Neural cell (in vitro differentiated cells): ENCODE measurements around the gene FFAR2. TPM values are rescaled to one million over a fixed set of nuclear protein-coding genes. Genes with fewer than 3 reads are reported as not detected.

Experiments used
- H2AFZ ChIP-seq: fragments of 200-600, 300-800 bp; sonication (generic), shearing (Covaris generic); 2 replicates; pipeline ENCODE4 v1.6.0; 2014; ENCODE audit warnings: low read depth, mild to moderate bottlenecking, antibody characterized with exemption, low read length, moderate library complexity
- H3F3A ChIP-seq: fragments of 200-600 bp; shearing (Covaris generic); 2 replicates; pipeline ENCODE4 v1.6.1; 2016; ENCODE audit warnings: mild to moderate bottlenecking, moderate library complexity, mixed read lengths, antibody characterized with exemption, low read length; ENCODE audit not compliant: insufficient read depth, poor library complexity, severe bottlenecking
- H3K27ac ChIP-seq: fragments of 200-600, 300-800 bp; sonication (generic), shearing (Covaris generic); 2 replicates; pipeline ENCODE4 v1.5.1; 2014; ENCODE audit warnings: mild to moderate bottlenecking, low read length, moderate library complexity
- H3K27me3 ChIP-seq: fragments of 300-800, 200-600 bp; sonication (generic), shearing (Covaris generic); 2 replicates; pipeline ENCODE4 v1.6.0; 2014; ENCODE audit warnings: mild to moderate bottlenecking, low read depth, low read length, moderate library complexity; ENCODE audit not compliant: insufficient read depth
- H3K36me3 ChIP-seq: fragments of 300-800, 200-600 bp; sonication (generic), shearing (Covaris generic); 2 replicates; pipeline ENCODE4 v1.5.1; 2014; ENCODE audit warnings: mild to moderate bottlenecking, antibody characterized with exemption, low read length, moderate library complexity; ENCODE audit not compliant: insufficient read depth
- H3K4me2 ChIP-seq: fragments of 300-800, 200-600 bp; sonication (generic), shearing (Covaris generic); 2 replicates; pipeline ENCODE4 v1.6.0; 2014; ENCODE audit warnings: mild to moderate bottlenecking, low read length
- H3K4me3 ChIP-seq: fragments of 300-800, 200-600 bp; sonication (generic), shearing (Covaris generic); 2 replicates; pipeline ENCODE4 v1.5.1; 2014; ENCODE audit warnings: mild to moderate bottlenecking, low read length, moderate library complexity
- H3K79me2 ChIP-seq: fragments of 200-600 bp; shearing (Covaris generic); replicated peaks from 2 replicates; pipeline ENCODE4 v1.6.0; 2014; ENCODE audit warnings: mild to moderate bottlenecking, low read length, moderate library complexity; ENCODE audit not compliant: insufficient read depth
- H3K9ac ChIP-seq: fragments of 300-800, 200-600 bp; sonication (generic), shearing (Covaris generic); 2 replicates; pipeline ENCODE4 v1.6.1; 2016; ENCODE audit warnings: mild to moderate bottlenecking, low read length, mixed read lengths
- H3K9me2 ChIP-seq: fragments of 200-600 bp; shearing (Covaris generic); 2 replicates; pipeline ENCODE4 v1.6.1; 2016; ENCODE audit warnings: mild to moderate bottlenecking, low read length, mixed read lengths; ENCODE audit not compliant: insufficient read depth
- H3K9me3 ChIP-seq: fragments of 200-600, 300-800 bp; sonication (generic), shearing (Covaris generic); 2 replicates; pipeline ENCODE4 v1.6.1; 2016; ENCODE audit warnings: mild to moderate bottlenecking, mixed run types, low read length, moderate library complexity, mixed read lengths
- H4K20me1 ChIP-seq: fragments of 200-600 bp; shearing (Covaris generic); 2 replicates; pipeline ENCODE4 v1.6.1; 2016; ENCODE audit warnings: mild to moderate bottlenecking, mixed run types; ENCODE audit not compliant: insufficient read depth
- CTCF ChIP-seq: fragments of 450-650 bp; IDR thresholded peaks from 2 replicates; pipeline ENCODE4 v1.5.1; 2014; ENCODE audit warnings: antibody characterized with exemption, mild to moderate bottlenecking, moderate library complexity; ENCODE audit not compliant: poor library complexity, severe bottlenecking
- EP300 ChIP-seq: fragments of 450-650 bp; conservative IDR thresholded peaks from 2 replicates; pipeline ENCODE4 v1.6.1; 2014; ENCODE audit warnings: antibody characterized with exemption, mild to moderate bottlenecking, moderate library complexity; ENCODE audit not compliant: poor library complexity, severe bottlenecking
- EZH2 ChIP-seq: fragments of 200-600, 300-800 bp; shearing (Covaris generic), sonication (generic); IDR thresholded peaks from 2 replicates; pipeline ENCODE4 v1.6.1; 2014; ENCODE audit warnings: antibody characterized with exemption, low read length, borderline replicate concordance, mild to moderate bottlenecking; ENCODE audit not compliant: insufficient read depth, poor library complexity, severe bottlenecking
- MXI1 ChIP-seq: fragments of 450-650 bp; conservative IDR thresholded peaks from 2 replicates; pipeline ENCODE4 v1.6.1; 2014; ENCODE audit warnings: antibody characterized with exemption, mild to moderate bottlenecking; ENCODE audit not compliant: poor library complexity, severe bottlenecking
- POLR2AphosphoS5 ChIP-seq: IDR thresholded peaks from 2 replicates; pipeline ENCODE4 v1.6.1; 2012
- RAD21 ChIP-seq: fragments of 450-650 bp; conservative IDR thresholded peaks from 2 replicates; pipeline ENCODE4 v1.6.1; 2014; ENCODE audit warnings: antibody characterized with exemption, mild to moderate bottlenecking, moderate library complexity
- SMC3 ChIP-seq: fragments of 450-650 bp; conservative IDR thresholded peaks from 2 replicates; pipeline ENCODE4 v1.6.1; 2014; ENCODE audit warnings: antibody characterized with exemption, mild to moderate bottlenecking, moderate library complexity; ENCODE audit not compliant: poor library complexity
- TAF1 ChIP-seq: IDR thresholded peaks from 2 replicates; pipeline ENCODE4 v1.6.1; 2012; ENCODE audit warnings: low read depth
- polyA plus RNA-seq: library from polyadenylated mRNA; depleted of rRNA; stranded (reverse); fragments of >200 nt; gene quantifications from 2 replicates; pipeline ENCODE4 v1.2.3, GENCODE V29; 2014
- small RNA-seq, 3 experiments: library from RNA; depleted of rRNA; stranded (forward); fragments of <200 nt; gene quantifications; one replicate each; pipeline ENCODE3, GENCODE V24; 2012
- TF ChIP-seq, protein P1 (sequence below): IDR thresholded peaks from 2 replicates; pipeline ENCODE4 v1.6.1; 2012; ENCODE audit warnings: borderline replicate concordance

Gene FFAR2
- polyA plus RNA-seq, 1 donor from 2014 or later: not detected

GRCh38 chr19:35500611-35501010, 52.6 kb downstream of the FFAR2 start:
- no peaks in the 10 kb centered on the region for H3K27me3 ChIP-seq
- H3K27ac ChIP-seq: no peak overlapping the region
- H3F3A ChIP-seq: no peaks in the 10 kb centered on the region
- H3K9me2 ChIP-seq: no peaks in the 10 kb centered on the region
- no peaks in the 10 kb centered on the region for H3K9me3 ChIP-seq
- no peak overlapping the region for H3K4me3 ChIP-seq
- H3K9ac ChIP-seq: no peak overlapping the region
- no peak overlapping the region for H3K4me2 ChIP-seq
- H4K20me1 ChIP-seq: no peaks in the 10 kb centered on the region
- H3K79me2 ChIP-seq: no peaks in the 10 kb centered on the region
- no peak overlapping the region for H2AFZ ChIP-seq
- no peaks in the 10 kb centered on the region for H3K36me3 ChIP-seq
- no peak for TF ChIP-seq EZH2
- no peak for TF ChIP-seq RAD21
- no peak for TF ChIP-seq POLR2AphosphoS5
- TF ChIP-seq TAF1: no peak
- TF ChIP-seq MXI1: no peak
- TF ChIP-seq CTCF: no peak
- no peak for TF ChIP-seq SMC3
- TF ChIP-seq, protein P1, sequence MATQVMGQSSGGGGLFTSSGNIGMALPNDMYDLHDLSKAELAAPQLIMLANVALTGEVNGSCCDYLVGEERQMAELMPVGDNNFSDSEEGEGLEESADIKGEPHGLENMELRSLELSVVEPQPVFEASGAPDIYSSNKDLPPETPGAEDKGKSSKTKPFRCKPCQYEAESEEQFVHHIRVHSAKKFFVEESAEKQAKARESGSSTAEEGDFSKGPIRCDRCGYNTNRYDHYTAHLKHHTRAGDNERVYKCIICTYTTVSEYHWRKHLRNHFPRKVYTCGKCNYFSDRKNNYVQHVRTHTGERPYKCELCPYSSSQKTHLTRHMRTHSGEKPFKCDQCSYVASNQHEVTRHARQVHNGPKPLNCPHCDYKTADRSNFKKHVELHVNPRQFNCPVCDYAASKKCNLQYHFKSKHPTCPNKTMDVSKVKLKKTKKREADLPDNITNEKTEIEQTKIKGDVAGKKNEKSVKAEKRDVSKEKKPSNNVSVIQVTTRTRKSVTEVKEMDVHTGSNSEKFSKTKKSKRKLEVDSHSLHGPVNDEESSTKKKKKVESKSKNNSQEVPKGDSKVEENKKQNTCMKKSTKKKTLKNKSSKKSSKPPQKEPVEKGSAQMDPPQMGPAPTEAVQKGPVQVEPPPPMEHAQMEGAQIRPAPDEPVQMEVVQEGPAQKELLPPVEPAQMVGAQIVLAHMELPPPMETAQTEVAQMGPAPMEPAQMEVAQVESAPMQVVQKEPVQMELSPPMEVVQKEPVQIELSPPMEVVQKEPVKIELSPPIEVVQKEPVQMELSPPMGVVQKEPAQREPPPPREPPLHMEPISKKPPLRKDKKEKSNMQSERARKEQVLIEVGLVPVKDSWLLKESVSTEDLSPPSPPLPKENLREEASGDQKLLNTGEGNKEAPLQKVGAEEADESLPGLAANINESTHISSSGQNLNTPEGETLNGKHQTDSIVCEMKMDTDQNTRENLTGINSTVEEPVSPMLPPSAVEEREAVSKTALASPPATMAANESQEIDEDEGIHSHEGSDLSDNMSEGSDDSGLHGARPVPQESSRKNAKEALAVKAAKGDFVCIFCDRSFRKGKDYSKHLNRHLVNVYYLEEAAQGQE: no peak
- TF ChIP-seq EP300: no peak

Small RNAs within 50 kb of the gene (small RNA-seq; reads per million reads assigned to genes)
- gene RN7SL491P: 0 reads per million in 3 experiments

Other genes with a start within 250 kb of the FFAR2 start
- not detected in 2 replicates for gene FAM187B, start 219.5 kb upstream of the FFAR2 start, polyA plus RNA-seq
- gene LSR, start 199.3 kb upstream of the FFAR2 start, polyA plus RNA-seq: not detected in 2 replicates
- gene USF2, start 179.3 kb upstream of the FFAR2 start, polyA plus RNA-seq: 104 and 107 TPM in 2 replicates
- not detected in 2 replicates for gene HAMP, start 165.7 kb upstream of the FFAR2 start, polyA plus RNA-seq
- gene MAG, start 156.1 kb upstream of the FFAR2 start, polyA plus RNA-seq: not detected in 2 replicates
- gene CD22, start 119.1 kb upstream of the FFAR2 start, polyA plus RNA-seq: not detected in 2 replicates
- not detected in 2 replicates for gene FFAR1, start 100.4 kb upstream of the FFAR2 start, polyA plus RNA-seq
- gene FFAR3, start 89.8 kb upstream of the FFAR2 start, polyA plus RNA-seq: not detected in 2 replicates
- gene GPR42, start 77.2 kb upstream of the FFAR2 start, polyA plus RNA-seq: not detected in 2 replicates
- gene KRTDAP, start 42.2 kb downstream of the FFAR2 start, polyA plus RNA-seq: not detected in 2 replicates
- not detected in 2 replicates for gene DMKN, start 65.4 kb downstream of the FFAR2 start, polyA plus RNA-seq
- gene SBSN, start 80.1 kb downstream of the FFAR2 start, polyA plus RNA-seq: not detected in 2 replicates
- gene GAPDHS, start 85.2 kb downstream of the FFAR2 start, polyA plus RNA-seq: not detected in 2 replicates
- 106 and 108 TPM in 2 replicates for gene TMEM147, start 97.4 kb downstream of the FFAR2 start, polyA plus RNA-seq
- 0.34 TPM in 1 of 2 replicates, not detected in the other for gene ATP4A, start 115.4 kb downstream of the FFAR2 start, polyA plus RNA-seq
- not detected in 2 replicates for gene PMIS2, start 137.9 kb downstream of the FFAR2 start, polyA plus RNA-seq
- 13.1 and 14.4 TPM in 2 replicates for gene HAUS5, start 164.5 kb downstream of the FFAR2 start, polyA plus RNA-seq
- gene RBM42, start 180.8 kb downstream of the FFAR2 start, polyA plus RNA-seq: 58.5 and 73.5 TPM in 2 replicates
- 0.58 TPM in 1 of 2 replicates, not detected in the other for gene ETV2, start 193.5 kb downstream of the FFAR2 start, polyA plus RNA-seq
- gene COX6B1, start 200.1 kb downstream of the FFAR2 start, polyA plus RNA-seq: 860 and 1,013 TPM in 2 replicates
- gene UPK1A, start 218.3 kb downstream of the FFAR2 start, polyA plus RNA-seq: 0.26 TPM in 1 of 2 replicates, not detected in the other